Measurements from ENCODE around the gene BTRC. TPM values are rescaled to one million over a fixed set of nuclear protein-coding genes. Genes with fewer than 3 reads are reported as not detected.
A peak's percentile ranks its signal among the peaks of the same experiment; 100 is the strongest.
"Not testable (repeated sequence)": the region's sequence is repeated elsewhere in the genome, so short reads cannot be mapped to it uniquely, and the experiment has no call there.

The BTRC gene
- total RNA-seq, 1 experiment from 2014 or later = 12.2 TPM

DNA sequence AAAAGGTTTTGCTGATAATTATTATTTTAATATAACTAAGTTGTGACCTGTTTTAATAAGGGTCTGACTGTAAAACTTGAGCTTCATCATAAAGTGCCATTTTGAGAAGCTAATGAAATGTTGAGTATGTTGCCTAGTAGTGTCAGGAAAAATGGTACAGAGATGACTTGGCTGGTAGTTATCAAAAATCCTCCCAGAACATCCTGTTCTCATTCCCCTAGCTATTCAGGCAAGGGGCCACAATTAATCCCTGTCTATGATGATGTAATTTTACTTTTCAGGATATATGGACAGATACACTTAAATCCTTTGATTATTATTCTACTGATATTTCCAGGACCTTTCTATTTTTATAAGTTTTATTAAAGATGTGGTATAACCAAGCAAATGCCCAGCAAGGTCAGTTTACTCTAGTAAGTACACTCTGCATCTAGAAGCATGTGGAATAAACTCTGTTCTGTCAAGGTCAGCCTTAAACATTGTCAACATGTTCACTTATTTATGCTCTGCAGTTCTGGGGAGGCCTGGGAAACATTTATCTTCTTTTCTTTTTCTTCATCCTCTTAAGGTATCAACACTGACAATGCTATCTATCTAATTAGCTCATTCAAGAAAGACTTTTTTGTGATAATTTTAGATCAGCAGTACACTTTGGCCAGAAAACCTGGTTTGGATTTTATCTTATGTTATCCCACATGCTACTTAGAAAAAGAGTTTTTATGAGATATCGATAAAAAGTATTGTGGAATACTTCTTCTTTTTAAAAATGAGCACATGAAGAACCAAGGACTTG, 32.1 kb downstream of the BTRC start:
- no peak for DNase-seq (ENCODE audit: extremely low read depth, low read depth)

DNA sequence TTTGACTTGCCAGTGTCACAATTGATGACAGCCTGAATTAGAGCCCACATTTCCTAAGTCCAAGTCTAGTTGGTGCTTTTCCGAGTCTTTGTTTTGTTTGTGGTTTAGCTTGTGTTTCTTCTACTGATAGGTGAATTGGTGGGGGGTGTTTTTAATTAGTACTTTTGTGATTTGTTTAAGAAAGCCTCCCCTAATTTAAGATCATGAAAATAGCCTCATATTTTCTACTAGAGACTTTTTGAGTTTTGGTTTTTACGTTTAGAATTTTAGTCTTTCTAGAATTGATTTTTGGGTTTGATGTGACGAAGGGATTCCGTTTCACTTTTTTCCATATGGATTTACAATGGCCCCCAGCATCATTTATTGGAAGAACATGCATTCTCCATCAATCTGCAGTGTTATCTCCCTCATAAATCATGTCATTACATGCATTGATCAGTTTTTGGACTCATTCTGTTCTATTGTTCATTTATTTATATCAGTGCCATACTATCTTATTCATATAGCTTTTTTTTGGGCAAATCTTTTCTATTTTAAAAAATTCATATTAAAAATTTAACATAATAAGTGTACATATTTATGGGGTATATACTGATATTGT, 32.8 kb downstream of the BTRC start:
- DNase-seq (ENCODE audit: extremely low read depth, low read depth) = no peak

DNA sequence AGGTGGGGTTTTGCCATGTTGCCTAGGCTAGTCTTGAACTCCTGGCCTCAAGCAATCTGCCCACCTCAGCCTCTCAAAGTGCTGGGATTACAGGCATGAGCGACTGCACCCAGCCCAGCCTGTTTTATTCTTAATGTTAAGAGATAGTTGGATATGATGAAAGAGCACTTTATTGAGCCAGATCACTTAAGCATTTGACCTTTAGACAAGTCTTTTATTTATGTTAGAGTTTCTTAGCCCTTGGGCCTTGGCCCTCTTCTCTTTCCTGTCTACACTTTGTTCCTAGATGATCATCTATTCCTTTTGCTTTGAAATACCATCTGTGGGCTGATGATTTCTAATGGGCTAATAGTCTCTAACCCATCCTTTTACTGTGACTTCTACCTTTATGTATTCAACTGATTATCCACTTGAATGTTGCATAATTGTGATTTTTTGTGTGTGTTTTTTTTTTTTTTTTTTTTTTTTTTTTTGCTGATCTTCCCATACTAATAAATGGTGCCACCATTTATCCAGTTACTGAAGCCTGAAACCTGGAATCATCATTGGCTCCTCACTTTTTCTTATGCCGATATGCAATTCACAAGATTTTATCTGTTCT, 34.8 kb downstream of the BTRC start:
- DNase-seq (ENCODE audit: extremely low read depth, low read depth) = peak; percentile 14

DNA sequence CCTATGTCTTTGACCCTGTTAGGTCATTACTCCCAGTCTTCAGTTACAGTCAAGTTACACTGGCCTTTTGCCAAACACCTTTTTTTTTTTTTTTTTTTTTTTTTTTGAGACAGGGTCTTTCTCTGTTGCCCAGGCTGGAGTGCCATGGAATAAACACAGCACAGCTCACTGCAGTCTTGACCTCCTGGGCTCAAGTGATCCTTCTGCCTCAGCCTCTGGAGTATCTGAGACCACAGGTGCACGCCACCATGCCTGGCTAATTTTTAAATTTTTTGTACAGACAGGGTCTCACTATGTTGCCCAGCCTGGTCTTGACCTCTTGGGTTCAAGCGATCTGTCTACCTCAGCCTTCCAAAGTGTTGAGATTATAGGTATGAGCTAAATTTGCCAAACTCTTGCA, 35.6 kb downstream of the BTRC start:
- DNase-seq (ENCODE audit: extremely low read depth, low read depth) = not testable (repeated sequence)

DNA sequence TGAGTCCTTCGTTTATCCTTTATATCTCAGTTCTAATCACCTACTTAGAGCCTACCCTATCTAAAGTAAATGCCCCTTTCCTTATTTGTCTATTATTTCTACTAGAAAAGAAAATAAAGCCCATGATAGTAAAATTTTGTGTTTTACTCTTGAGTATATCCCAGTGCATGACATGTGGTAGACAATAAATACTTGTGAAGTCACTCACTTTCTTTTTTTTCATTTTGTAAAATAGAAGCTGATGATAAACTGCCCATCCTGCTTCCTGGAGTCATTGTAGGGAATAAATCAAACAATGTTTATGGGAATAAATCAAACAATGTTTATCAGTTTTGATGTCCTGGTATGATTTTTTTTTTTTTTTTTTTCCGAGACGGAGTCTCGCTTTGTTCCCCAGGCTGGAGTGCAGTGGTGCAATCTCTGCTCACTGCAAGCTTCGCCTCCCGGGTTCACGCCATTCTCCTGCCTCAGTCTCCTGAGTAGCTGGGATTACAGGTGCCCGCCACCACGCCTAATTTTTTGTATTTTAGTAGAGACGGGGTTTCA, 36.1 kb downstream of the BTRC start:
- DNase-seq (ENCODE audit: extremely low read depth, low read depth) = no peak

DNA sequence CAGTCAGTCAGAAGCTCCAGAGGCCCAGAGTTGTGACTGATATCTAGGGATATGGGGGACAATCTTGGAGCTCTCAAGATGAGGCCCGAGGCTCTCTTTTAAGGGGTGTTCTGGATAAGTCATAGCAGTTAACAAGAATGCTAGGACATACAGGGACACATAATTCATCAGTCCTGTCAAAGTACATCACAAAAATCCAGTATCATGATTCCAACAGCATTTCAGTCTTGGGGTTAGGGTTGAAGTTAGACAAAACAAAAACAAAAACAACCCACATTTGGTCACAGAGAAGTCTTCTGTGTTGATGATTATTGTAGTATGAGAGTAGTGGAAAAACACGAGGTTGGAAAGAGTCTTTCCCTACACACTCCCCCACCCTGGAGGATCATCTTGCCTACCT, 39.4 kb downstream of the BTRC start:
- no peak for DNase-seq (ENCODE audit: extremely low read depth, low read depth)

DNA sequence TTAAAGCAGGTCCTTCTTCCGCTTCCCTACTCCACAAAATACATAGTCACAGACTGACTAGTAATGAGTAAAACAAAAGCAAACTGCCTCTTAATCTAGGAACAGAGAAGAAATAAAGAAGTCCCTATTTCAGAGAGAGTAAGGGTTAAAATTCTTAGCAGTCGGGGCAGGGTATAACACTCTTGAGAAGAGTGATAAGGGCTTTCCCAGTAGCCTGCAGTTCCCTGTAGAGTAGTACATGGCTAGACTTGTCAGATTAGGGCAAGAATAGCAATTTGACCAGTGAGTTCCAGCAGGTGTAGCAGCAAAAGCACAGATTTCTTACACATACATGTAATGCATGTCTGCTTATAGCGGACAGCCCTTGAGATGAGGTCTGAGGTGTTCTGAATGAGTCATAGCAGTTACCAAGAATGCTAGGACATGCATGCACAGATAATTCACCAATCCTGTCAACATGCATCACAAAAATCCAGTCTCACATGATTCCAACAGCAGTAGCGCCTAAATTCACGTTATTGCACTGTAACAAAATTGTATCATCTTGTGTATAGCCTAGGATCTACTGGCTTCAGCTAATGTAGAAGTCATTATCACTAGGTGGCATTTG, 40.7 kb downstream of the BTRC start:
- DNase-seq (ENCODE audit: extremely low read depth, low read depth) = no peak

DNA sequence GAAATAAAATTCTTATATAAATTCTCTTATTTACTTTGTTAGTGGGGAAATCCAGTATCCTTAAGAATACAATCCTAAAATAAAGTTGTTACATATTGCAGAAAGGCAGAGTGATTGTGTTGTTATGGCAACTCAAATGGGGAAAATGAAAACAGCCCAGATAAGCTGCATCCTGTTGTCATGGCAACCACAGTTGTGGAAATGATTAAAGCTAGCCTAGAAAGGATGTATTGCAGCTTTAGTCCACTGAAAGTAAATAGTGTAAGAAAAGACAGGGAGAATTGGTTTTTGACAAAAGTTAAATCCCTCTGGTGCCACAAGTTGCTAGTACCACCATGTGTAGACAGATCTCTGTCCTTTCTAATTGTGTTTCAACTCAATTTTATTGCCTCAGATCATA, 43.2 kb downstream of the BTRC start:
- no peak for DNase-seq (ENCODE audit: extremely low read depth, low read depth)

DNA sequence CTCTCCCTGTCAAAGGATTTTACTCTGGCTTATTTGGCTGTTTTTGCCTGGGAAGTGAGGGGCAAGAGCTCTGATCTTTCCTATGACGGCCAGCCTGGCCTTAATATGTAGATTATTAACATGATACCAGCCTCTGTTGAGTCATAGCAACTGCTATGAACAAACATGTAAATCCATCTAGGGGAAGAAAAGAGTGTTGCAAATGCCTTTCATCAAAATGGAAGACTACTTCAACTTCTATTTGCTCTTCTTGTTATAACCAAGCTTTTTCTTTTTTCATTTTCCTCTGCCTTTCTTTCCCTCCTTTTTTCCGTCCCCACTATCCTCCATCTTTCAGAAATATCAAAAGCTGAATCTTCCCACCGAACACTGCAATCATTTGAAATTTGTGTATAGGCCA, 46.6 kb downstream of the BTRC start:
- DNase-seq (ENCODE audit: extremely low read depth, low read depth) = no peak

DNA sequence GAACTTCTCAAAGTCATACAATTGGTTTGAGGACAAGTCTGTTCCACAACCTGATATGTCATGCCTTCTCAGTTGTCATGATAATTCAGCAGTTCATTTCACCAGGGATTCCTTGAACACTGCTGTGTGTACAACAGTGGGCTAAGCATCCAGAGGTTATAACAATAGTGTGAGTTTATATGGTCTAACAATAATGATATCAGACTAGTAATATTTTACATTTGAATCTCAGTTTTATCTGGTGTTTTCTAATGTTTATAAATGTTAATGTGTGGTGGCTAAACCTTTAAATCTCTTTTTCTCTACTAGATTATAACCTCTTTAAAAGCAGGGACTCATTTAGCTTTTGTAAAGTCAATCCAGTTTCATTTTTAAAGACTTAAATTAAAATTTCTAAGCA, 48.7 kb downstream of the BTRC start:
- DNase-seq (ENCODE audit: extremely low read depth, low read depth) = no peak

DNA sequence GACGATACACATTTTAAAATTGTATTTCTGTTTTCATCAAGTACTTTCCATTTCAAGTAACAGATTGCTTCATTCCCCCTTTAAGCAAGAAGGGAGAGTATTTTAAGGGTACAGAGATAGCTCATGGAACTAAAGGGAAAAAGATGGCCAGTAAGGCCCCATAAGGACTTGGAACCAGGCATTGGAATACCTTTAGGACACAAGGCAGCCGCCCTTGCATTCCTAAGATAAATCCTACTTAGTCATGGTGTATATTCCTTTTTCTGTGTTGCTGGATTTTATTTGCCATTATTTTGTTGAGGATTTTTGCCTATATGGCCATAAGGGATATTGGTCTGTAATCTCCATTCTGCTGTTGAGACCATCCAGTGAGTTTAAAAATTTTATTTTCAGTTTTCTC, 49.2 kb downstream of the BTRC start:
- DNase-seq (ENCODE audit: extremely low read depth, low read depth) = no peak

DNA sequence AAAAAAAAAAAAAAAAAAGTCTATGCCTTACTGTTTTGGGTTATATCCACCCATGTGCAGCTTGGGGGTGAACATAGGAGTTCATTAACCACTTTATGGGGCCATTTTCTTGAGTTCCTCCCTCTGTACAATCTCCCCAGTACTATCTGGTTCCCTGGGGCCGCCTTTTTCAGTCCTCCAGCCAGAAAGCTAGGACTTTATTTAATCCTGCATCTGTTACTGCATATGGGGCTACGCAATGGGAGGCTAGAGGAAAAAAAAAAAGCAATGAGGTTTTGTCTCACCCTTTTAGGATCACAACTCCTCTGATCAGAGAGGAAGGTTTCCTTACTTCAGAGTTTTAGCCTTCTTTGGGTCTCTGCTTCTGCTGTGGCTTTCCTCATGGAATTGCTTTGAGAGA, 51.0 kb downstream of the BTRC start:
- DNase-seq (ENCODE audit: extremely low read depth, low read depth) = no peak

DNA sequence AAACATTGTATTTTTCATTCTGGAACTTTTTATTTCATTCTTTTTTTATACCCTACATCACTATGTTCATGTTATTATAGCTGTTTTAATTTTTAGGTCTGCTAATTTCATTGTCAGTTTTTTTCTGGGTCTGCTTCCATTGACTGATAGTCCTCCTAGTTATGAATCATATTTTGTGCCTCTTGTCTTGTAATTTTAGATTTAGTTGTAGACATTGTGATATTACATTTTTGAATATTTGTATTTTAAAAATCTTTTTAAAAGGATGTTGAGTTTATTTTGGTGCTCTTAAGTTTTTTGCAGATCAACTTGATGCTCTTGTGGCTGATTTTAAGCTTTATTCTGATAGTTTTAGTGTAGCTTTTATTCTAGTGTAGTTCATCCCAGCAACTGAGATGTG, 57.6 kb downstream of the BTRC start:
- DNase-seq (ENCODE audit: extremely low read depth, low read depth) = no peak

DNA sequence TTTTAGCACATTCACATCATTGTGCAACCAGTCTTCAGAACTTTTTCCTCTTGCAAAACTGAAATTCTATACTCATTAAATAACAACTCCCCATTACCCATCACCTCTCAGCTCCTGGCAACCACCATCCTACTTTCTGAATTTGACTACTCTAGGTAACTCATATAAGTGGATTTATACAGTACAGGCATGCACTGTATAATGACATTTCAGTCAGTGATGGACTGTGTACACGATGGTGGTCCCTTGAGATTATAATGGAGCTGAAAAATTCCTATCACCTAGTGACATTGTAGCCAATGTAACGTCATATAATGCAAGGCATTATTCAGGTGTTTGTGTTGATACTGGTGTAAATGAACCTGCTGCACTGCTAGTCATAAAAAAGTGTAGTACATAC, 60.1 kb downstream of the BTRC start:
- no peak for DNase-seq (ENCODE audit: extremely low read depth, low read depth)

DNA sequence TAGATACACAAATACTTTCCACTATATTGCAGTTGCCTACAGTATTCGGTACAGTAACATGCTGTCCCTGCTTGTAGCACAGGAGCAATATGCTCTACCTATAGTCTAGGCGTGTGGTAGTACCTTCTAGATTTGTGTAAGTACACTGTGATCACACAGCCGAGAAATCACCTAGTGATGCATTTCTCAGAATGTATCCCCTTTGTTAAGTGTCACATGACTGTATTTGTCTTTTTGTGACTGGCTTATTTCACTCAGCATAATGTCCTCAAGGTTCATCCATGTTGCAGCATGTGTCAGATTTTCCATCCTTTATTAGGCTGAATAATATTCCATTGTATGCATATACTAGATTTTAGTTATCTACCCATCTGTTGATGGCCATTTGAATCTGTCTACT, 61.9 kb downstream of the BTRC start:
- DNase-seq (ENCODE audit: extremely low read depth, low read depth) = no peak

DNA sequence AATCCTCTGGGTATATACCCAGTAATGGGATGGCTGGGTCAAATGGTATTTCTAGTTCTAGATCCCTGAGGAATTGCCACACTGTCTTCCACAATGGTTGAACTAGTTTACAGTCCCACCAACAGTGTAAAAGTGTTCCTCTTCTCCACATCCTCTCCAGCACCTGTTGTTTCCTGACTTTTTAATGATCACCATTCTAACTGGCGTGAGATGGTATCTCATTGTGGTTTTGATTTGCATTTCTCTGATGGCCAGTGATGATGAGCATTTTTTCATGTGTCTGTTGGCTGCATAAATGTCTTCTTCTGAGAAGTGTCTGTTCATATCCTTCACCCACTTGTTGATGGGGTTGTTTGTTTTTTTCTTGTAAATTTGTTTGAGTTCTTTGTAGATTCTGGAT, 68.0 kb downstream of the BTRC start:
- not testable (repeated sequence) for DNase-seq (ENCODE audit: extremely low read depth, low read depth)

DNA sequence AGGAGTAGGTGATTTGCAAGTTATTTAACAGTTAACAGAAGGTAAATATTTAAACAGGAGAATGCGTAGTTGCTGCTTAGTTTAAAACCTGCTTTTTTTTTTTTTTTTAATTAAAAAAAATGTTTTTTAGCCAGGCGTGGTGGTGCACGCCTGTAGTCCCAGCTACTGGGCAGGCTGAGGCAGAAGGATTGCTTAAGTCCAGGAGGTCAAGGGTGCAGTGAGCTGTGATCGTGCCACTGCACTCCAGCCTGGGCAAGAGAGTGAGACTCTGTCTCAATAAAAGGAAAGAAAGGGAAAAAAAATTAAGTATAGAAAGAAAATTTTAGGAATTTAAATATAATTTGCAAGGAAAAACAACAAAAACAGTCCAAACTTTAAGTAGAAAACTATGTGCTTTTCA, 71.6 kb downstream of the BTRC start:
- DNase-seq (ENCODE audit: extremely low read depth, low read depth) = no peak

DNA sequence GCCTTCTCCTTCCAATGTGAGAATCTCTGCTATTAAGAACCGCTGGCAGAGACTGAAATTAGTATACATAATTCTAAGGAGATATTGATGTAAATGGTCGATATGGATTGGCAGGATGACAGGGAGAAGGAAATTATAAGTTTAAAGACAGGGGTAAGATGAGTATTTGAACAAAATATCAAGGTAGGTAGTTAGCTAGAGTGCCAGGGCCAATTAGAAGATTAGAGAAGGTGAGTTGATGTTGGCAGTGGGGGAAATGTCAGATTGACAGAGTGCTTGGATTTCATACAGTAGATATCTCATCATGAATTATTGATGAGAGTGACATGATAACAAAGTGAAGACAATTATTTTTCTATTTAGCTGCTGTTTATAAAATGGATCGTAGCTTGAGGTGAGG, 74.1 kb downstream of the BTRC start:
- DNase-seq (ENCODE audit: extremely low read depth, low read depth) = no peak

DNA sequence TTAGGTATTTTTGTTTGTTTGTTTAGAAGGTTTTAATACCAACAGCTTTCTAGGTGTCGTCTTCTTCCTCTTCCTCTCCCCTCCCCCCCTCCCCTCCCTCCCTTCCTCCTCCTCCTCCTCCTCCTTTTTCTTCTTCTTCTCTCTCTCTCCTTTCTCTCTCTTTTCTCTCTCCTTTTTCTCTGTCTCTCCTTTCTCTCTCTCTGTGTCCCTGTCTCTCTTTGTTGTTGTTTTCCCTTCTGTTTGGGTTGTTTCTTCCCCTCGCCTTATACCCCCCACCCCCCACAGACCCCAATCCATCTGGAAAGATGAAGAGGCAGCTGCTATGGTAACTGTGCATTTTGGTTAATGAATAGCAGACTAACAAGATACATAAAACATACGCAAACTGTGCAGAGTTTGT, 75.5 kb downstream of the BTRC start:
- no peak for DNase-seq (ENCODE audit: extremely low read depth, low read depth)

DNA sequence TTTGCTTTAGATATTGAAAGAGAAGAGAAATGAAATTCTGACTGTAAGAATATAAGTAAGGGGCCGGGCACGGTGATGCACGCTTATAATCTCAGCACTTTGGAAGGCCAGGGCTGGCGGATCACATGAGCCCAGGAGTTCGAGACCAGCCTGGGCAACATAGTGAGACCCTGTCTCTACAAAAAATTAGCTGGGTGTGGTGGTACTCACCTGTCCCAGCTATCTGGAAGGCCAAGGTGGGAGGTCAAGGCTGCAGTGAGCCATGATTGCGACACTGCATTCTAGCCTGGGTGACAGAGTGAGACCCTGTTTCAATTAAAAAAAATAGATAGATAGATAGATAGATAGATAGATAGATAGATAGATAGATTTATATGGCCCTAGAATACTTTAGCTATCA, 82.3 kb downstream of the BTRC start:
- no peak for DNase-seq (ENCODE audit: extremely low read depth, low read depth)

DNA sequence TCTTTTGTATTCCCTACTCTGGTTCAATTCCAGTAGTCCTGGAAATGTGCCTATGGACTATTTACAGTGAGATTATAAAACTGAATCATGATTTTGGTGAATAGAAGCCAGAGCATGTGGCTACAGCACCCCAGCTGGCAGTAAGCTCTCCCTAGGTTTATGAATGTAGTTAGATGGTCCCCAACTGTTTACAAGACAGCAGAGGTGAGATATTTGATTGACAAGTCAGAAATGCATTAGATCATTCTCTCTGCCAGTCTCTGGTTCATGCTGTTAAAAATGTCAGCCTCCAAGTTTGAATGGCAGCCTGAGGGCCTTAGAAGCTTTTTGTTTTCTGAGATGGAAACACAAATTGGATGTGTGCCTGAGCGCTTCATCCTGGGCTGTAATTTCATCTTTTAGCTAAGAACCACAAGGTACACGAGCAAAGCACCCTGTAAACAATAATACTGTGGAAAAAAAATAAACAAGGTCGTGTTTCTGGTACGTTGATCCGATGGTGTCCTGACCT, 85.0 kb downstream of the BTRC start:
- DNase-seq (ENCODE audit: extremely low read depth, low read depth) = no peak

Measured in NCI-H460 (cell line).